HepG2 (cell line): ENCODE measurements around the gene BBS12. TPM values are rescaled to one million over a fixed set of nuclear protein-coding genes. Genes with fewer than 3 reads are reported as not detected.

Experiments used
- ARID5B ChIP-seq: IDR thresholded peaks from 2 replicates; pipeline ENCODE4 v1.4.0; 2020; ENCODE audit warnings: mild to moderate bottlenecking, missing genetic modification reagents
- ATF7 ChIP-seq, 2 experiments: fragments of 450-650 bp in 1 of 2; sonication (generic) in 1 of 2; formaldehyde crosslinking in 1 of 2; IDR thresholded peaks; 2 replicates each; pipeline versions ENCODE4 v1.4.0 to v1.6.1; 2016 to 2020; ENCODE audit warnings: antibody characterized with exemption in 1 of 2, mild to moderate bottlenecking in 1 of 2, missing genetic modification reagents in 1 of 2
- CEBPZ ChIP-seq: IDR thresholded peaks from 2 replicates; pipeline ENCODE4 v1.6.1; 2012; ENCODE audit warnings: low read length, improper control_type of control experiment
- CHCHD3 ChIP-seq: sonication (generic); formaldehyde crosslinking; IDR thresholded peaks from 2 replicates; pipeline ENCODE4 v1.8.0; 2022; ENCODE audit warnings: mild to moderate bottlenecking, missing genetic modification reagents, moderate library complexity
- FOXA3 ChIP-seq: IDR thresholded peaks from 2 replicates; pipeline ENCODE4 v1.6.1; 2016; ENCODE audit warnings: missing genetic modification reagents, missing compliant biosample characterization
- FOXP4 ChIP-seq: sonication (generic); formaldehyde crosslinking; IDR thresholded peaks from 2 replicates; pipeline ENCODE4 v1.4.0; 2020; ENCODE audit warnings: missing genetic modification reagents
- HHEX ChIP-seq: IDR thresholded peaks from 2 replicates; pipeline ENCODE4 v1.6.1; 2016; ENCODE audit warnings: control low read depth
- HMG20A ChIP-seq: IDR thresholded peaks from 2 replicates; pipeline ENCODE4 v1.6.1; 2016; ENCODE audit warnings: borderline replicate concordance
- IRX3 ChIP-seq: sonication (generic); formaldehyde crosslinking; IDR thresholded peaks from 2 replicates; pipeline ENCODE4 v1.8.1; 2023; ENCODE audit warnings: mild to moderate bottlenecking, low read depth, missing genetic modification reagents, borderline replicate concordance
- MEF2D ChIP-seq: sonication (generic); formaldehyde crosslinking; IDR thresholded peaks from 2 replicates; pipeline ENCODE4 v1.5.1; 2020; ENCODE audit warnings: mild to moderate bottlenecking, missing genetic modification reagents
- NFIC ChIP-seq: IDR thresholded peaks from 2 replicates; pipeline ENCODE4 v1.6.1; 2012; ENCODE audit warnings: mild to moderate bottlenecking, low read length, inconsistent platforms
- POGZ ChIP-seq: sonication (generic); formaldehyde crosslinking; IDR thresholded peaks from 2 replicates; pipeline ENCODE4 v1.4.0; 2020; ENCODE audit warnings: mild to moderate bottlenecking, missing genetic modification reagents
- SAP130 ChIP-seq: IDR thresholded peaks from 2 replicates; pipeline ENCODE4 v1.6.1; 2016; ENCODE audit warnings: low read depth
- SOX5 ChIP-seq: IDR thresholded peaks from 2 replicates; pipeline ENCODE4 v1.6.1; 2016; ENCODE audit warnings: borderline replicate concordance
- ZNF564 ChIP-seq: sonication (generic); formaldehyde crosslinking; IDR thresholded peaks from 2 replicates; pipeline ENCODE4 v1.8.1; 2023; ENCODE audit warnings: mild to moderate bottlenecking, missing genetic modification reagents
- polyA plus RNA-seq, 8 experiments: library from polyadenylated mRNA; depleted of rRNA in 3 of 8; stranded (reverse) in 7 of 8; unstranded in 1 of 8; fragments of >200 nt; fragmentation: Illumina TruSeq in 4 of 8; extraction: Trizol in 4 of 8; gene quantifications; 2 replicates each; pipeline versions ENCODE4 v1.2.1 to v1.2.3, GENCODE V29; 2011 to 2016; ENCODE audit warnings: low read depth in 4 of 8, missing spikeins in 1 of 8, mixed read lengths in 1 of 8; ENCODE audit not compliant: insufficient read depth in 1 of 8
- total RNA-seq, 5 experiments: library from RNA; depleted of rRNA; stranded (reverse); fragments of >200 nt; fragmentation: Illumina TruSeq; extraction: Trizol; gene quantifications; 2 replicates each; pipeline ENCODE4 v1.2.3, GENCODE V29; 2016; ENCODE audit warnings: low read depth in 1 of 5
- TF ChIP-seq, protein P1 (sequence below): sonication (generic); formaldehyde crosslinking; conservative IDR thresholded peaks from 2 replicates; pipeline ENCODE4 v1.4.0; 2020; ENCODE audit warnings: mild to moderate bottlenecking, missing genetic modification reagents, moderate library complexity

BBS12 gene
- total and polyA plus RNA-seq, 2 of the 13 experiments (the other 11 are each of a cell fraction or from before 2014, with no cell fraction given), result 0.32 to 1.7 TPM

- TF ChIP-seq SOX5 (CRISPR knock-in tag) (0 out of 2 replicates have a peak, but pooled peaks have one; percentile 33), ZNF564 (no peak), CHCHD3 (CRISPR knock-in tag) (no peak), CEBPZ (no peak), FOXP4 (0 out of 2 replicates have a peak, but pooled peaks have one; percentile 12), FOXA3 (CRISPR knock-in tag) (peak; percentile 39), HMG20A (CRISPR knock-in tag) (peak; percentile 25; the same call in 1 of the 2 replicates), MEF2D (CRISPR knock-in tag) (peak; percentile 63; the same call in 1 of the 2 replicates), NFIC (no peak), SAP130 (CRISPR knock-in tag) (peak; percentile 30; the same call in 1 of the 2 replicates), ATF7 (IDR thresholded peaks at IDR 0.05) (no peak), ATF7 (CRISPR knock-in tag; IDR thresholded peaks at IDR 0.05) (no peak), POGZ (CRISPR knock-in tag) (peak; percentile 31; the same call in 1 of the 2 replicates), IRX3 (no peak), ARID5B (CRISPR knock-in tag) (0 out of 2 replicates have a peak, but pooled peaks have one; percentile 24), HHEX (CRISPR knock-in tag) (no peak)
- TF ChIP-seq, protein P1, sequence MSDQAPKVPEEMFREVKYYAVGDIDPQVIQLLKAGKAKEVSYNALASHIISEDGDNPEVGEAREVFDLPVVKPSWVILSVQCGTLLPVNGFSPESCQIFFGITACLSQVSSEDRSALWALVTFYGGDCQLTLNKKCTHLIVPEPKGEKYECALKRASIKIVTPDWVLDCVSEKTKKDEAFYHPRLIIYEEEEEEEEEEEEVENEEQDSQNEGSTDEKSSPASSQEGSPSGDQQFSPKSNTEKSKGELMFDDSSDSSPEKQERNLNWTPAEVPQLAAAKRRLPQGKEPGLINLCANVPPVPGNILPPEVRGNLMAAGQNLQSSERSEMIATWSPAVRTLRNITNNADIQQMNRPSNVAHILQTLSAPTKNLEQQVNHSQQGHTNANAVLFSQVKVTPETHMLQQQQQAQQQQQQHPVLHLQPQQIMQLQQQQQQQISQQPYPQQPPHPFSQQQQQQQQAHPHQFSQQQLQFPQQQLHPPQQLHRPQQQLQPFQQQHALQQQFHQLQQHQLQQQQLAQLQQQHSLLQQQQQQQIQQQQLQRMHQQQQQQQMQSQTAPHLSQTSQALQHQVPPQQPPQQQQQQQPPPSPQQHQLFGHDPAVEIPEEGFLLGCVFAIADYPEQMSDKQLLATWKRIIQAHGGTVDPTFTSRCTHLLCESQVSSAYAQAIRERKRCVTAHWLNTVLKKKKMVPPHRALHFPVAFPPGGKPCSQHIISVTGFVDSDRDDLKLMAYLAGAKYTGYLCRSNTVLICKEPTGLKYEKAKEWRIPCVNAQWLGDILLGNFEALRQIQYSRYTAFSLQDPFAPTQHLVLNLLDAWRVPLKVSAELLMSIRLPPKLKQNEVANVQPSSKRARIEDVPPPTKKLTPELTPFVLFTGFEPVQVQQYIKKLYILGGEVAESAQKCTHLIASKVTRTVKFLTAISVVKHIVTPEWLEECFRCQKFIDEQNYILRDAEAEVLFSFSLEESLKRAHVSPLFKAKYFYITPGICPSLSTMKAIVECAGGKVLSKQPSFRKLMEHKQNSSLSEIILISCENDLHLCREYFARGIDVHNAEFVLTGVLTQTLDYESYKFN (CRISPR knock-in tag), result peak; percentile 33; the same call in 1 of the 2 replicates
Observed at GRCh38 chr4:122762520-122762919, 30.0 kb downstream of the BBS12 start (continued).
